A673 (cell line): Measurements from ENCODE around the gene CCDC57.

Experiments
- CTCF ChIP-seq: fragments of 300-800, 200-600 bp; sonication (generic); conservative IDR thresholded peaks from 2 replicates; pipeline ENCODE4 v1.5.1; 2017; ENCODE audit warnings: low read depth, mild to moderate bottlenecking, antibody characterized with exemption, low read length, moderate library complexity, mixed read lengths
- EZH2 ChIP-seq: fragments of 200-600 bp; sonication (generic); IDR thresholded peaks from 2 replicates; pipeline ENCODE4 v1.6.1; 2017; ENCODE audit warnings: borderline replicate concordance, low read depth, mild to moderate bottlenecking, mixed read lengths, antibody characterized with exemption, low read length; ENCODE audit not compliant: poor library complexity, severe bottlenecking

GRCh38 chr17:82082456-82082855 is 130.2 kb downstream of the CCDC57 start:
- no peak for TF ChIP-seq CTCF
- no peak for TF ChIP-seq EZH2
